Spleen (tissue), 11 donors: ENCODE measurements around the gene BTD. TPM values are rescaled to one million over a fixed set of nuclear protein-coding genes. Genes with fewer than 3 reads are reported as not detected.

Source experiments
- DNase-seq: peaks from one replicate; pipeline ENCODE4 v3.0.0-alpha.2; 2020
- H3K27ac ChIP-seq, 8 donors: fragments of 200-600 bp; sonication (generic) in 7 of 8; 1 replicate in 4 of 8; 2 replicates in 4 of 8; pipeline versions ENCODE4 v1.5.0 to v1.8.0; 2016 to 2021; ENCODE audit warnings: inconsistent platforms in 4 of 8, mild to moderate bottlenecking in 4 of 8, moderate library complexity in 1 of 8
- H3K27me3 ChIP-seq, 7 donors: fragments of 200-600 bp; sonication (generic) in 6 of 7; replicated peaks in 1 of 7; 1 replicate in 4 of 7; 2 replicates in 3 of 7; pipeline versions ENCODE4 v1.5.0 to v1.8.0; 2016 to 2021; ENCODE audit warnings: inconsistent platforms in 3 of 7, mild to moderate bottlenecking in 1 of 7
- H3K36me3 ChIP-seq, 6 donors: fragments of 200-600 bp; sonication (generic) in 5 of 6; 1 replicate in 4 of 6; 2 replicates in 2 of 6; pipeline versions ENCODE4 v1.5.0 to v1.8.0; 2016 to 2021; ENCODE audit warnings: inconsistent platforms in 2 of 6
- H3K4me1 ChIP-seq, 6 donors: fragments of 200-600 bp; sonication (generic) in 5 of 6; 1 replicate in 3 of 6; 2 replicates in 3 of 6; pipeline versions ENCODE4 v1.5.0 to v1.8.0; 2016 to 2021; ENCODE audit warnings: inconsistent platforms in 3 of 6
- H3K4me3 ChIP-seq, 8 donors: fragments of 200-600 bp; sonication (generic) in 7 of 8; 1 replicate in 4 of 8; 2 replicates in 4 of 8; pipeline versions ENCODE4 v1.5.0 to v1.8.0; 2016 to 2021; ENCODE audit warnings: inconsistent platforms in 4 of 8, mild to moderate bottlenecking in 4 of 8, moderate library complexity in 2 of 8
- H3K9me3 ChIP-seq, 8 donors: fragments of 200-600 bp; sonication (generic) in 7 of 8; 1 replicate in 4 of 8; 2 replicates in 4 of 8; pipeline versions ENCODE4 v1.5.0 to v1.8.0; 2016 to 2021; ENCODE audit warnings: inconsistent platforms in 4 of 8
- CTCF ChIP-seq, 11 experiments: fragments of 200-600 bp in 7 of 11; fragments of 450-650 bp in 4 of 11; sonication (generic) in 4 of 11; IDR thresholded peaks in 8 of 11; conservative IDR thresholded peaks in 3 of 11; 1 replicate in 7 of 11; 2 replicates in 4 of 11; pipeline versions ENCODE4 v1.4.0 to v1.8.0; 2016 to 2021; ENCODE audit warnings: antibody characterized with exemption in 11 of 11, inconsistent platforms in 4 of 11, mild to moderate bottlenecking in 1 of 11
- POLR2A ChIP-seq, 3 donors: fragments of 450-650 bp; IDR thresholded peaks; one replicate each; pipeline ENCODE4 v1.5.1; 2017; ENCODE audit warnings: antibody characterized with exemption in 3 of 3, mild to moderate bottlenecking in 1 of 3
- POLR2AphosphoS5 ChIP-seq, 3 donors: sonication (generic); formaldehyde crosslinking; IDR thresholded peaks; one replicate each; pipeline ENCODE4 v1.5.1; 2017; ENCODE audit warnings: antibody characterized with exemption in 3 of 3
- WGBS, 5 donors: extraction: QIAGEN DNeasy Blood & Tissue Kit in 3 of 5; methylation state at CpG; one replicate each; pipeline versions ENCODE4 v1.1.5 to v1.1.7; 2013 to 2018; 5-methylcytosine and 5-hydroxymethylcytosine counted together
- intact Hi-C: fragments of 100-400 bp; cut with DNase I; formaldehyde crosslinking; loops from one replicate; pipeline ENCODE4 v1.15.0; 2023; ENCODE audit warnings: low total_unique reads
- polyA plus RNA-seq, 3 donors: library from polyadenylated mRNA; stranded (reverse); fragments of 200-250 nt; gene quantifications; one replicate each; pipeline ENCODE4 v1.2.1, GENCODE V29; 2013
- total RNA-seq, 7 donors: library from RNA; depleted of rRNA in 3 of 7; stranded (reverse); fragments of >200 nt in 3 of 7; fragmentation: NEBNext Ultra II Directional in 4 of 7; extraction: Animal tissue kit (Norgen Biotek cat#: 25700) in 4 of 7; gene quantifications; one replicate each; pipeline versions ENCODE4 v1.1.0 to v1.2.1, GENCODE V29; 2016 to 2021
- donor health status: healthy with polysubstance abuse.
- donor health status: DM: no; HTN: no; CAD: no; lungs with moderate emphysema.
- donor health status: DM: no; HTN: no; CAD: no.
- donor health status: Bipolar disorder and iron deficiency.
- donor health status: healthy.
- donor health status: DM: no; HTN: no; CAD: no.
- donor health status: DM: yes; HTN: yes; CAD: no.

Gene BTD
- total and polyA plus RNA-seq, 10 donors = 3.9 to 43.7 (median 20.4) TPM

DNA sequence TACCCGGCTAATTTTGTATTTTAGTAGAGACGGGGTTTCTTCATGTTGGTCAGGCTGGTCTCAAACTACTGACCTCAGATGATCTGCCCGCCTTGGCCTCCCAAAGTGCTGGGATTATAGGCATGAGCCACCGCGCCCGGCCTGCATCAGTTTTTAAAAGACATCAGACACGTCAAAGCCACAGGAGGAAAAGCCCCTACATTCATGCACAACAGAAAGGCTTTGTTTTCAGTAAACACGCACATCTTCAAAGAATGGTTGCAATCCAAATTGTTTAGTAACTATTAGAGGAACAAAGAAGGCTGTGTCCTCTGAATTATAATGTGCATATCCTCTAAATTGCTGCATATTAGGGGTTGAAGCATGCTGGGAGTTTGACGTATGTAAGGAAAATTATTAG, 53.3 kb downstream of the BTD start:
- H3K27ac ChIP-seq = no peak overlapping the region
- no peak for TF ChIP-seq CTCF (IDR thresholded peaks at IDR 0.05 in 8 of 11, conservative IDR thresholded peaks at IDR 0.05 in 3 of 11)
- TF ChIP-seq POLR2AphosphoS5 (IDR thresholded peaks at IDR 0.05) = no peak
- TF ChIP-seq POLR2A (IDR thresholded peaks at IDR 0.05) = no peak
- H3K4me1 ChIP-seq = no peaks in the 10 kb centered on the region
- no peak for DNase-seq
- no peak overlapping the region for H3K4me3 ChIP-seq
- intact Hi-C loops = no loop called here
- H3K9me3 ChIP-seq = peaks cover 9 to 44% (median 33%) of the 10 kb centered on the region in 8 donors
- H3K27me3 ChIP-seq = no peaks in the 10 kb centered on the region
- WGBS, 5 donors = 91 to 97% (median 96%) methylated on average over 9 of the region's 9 CpGs
- no peaks in the 10 kb centered on the region for H3K36me3 ChIP-seq

DNA sequence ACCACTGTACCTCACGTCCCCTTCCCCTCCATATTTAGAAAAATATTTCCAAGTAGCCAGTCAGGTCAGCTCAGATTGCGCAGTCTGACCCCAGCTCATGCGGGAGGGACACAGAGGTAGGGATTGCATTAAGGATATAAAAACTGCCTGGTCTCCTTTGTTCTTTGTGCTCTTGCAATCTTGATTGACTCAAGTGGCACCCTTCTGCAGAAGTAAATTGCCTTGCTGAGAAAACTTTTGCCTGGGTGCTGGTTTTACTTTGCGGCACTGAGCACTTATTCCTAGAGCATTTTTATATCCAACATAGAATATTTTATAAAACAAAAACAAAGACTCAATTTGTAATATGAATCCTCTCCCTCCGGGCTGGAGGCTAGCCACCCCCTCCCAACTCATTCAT, 54.8 kb downstream of the BTD start:
- Histone ChIP-seq H3K36me3 (no peaks in the 10 kb centered on the region), H3K4me3 (no peak overlapping the region), H3K4me1 (no peaks in the 10 kb centered on the region), H3K9me3 (peaks cover 9 to 44% (median 33%) of the 10 kb centered on the region in 8 donors), H3K27me3 (no peaks in the 10 kb centered on the region), H3K27ac (no peak overlapping the region)
- no peak for DNase-seq
- intact Hi-C loops = no loop called here
- TF ChIP-seq POLR2AphosphoS5 (IDR thresholded peaks at IDR 0.05) (no peak), POLR2A (IDR thresholded peaks at IDR 0.05) (no peak), CTCF (IDR thresholded peaks at IDR 0.05 in 8 of 11, conservative IDR thresholded peaks at IDR 0.05 in 3 of 11) (no peak)
- WGBS, 5 donors = 76 to 94% (median 78%) methylated on average over 5 of the region's 5 CpGs

- TF ChIP-seq CTCF (IDR thresholded peaks at IDR 0.05 in 8 of 11, conservative IDR thresholded peaks at IDR 0.05 in 3 of 11) = no peak
- Histone ChIP-seq H3K9me3 (peaks cover 9 to 44% (median 33%) of the 10 kb centered on the region in 8 donors), H3K4me1 (no peaks in the 10 kb centered on the region), H3K27me3 (no peaks in the 10 kb centered on the region), H3K36me3 (no peaks in the 10 kb centered on the region), H3K4me3 (no peak overlapping the region), H3K27ac (no peak overlapping the region)
- no peak for DNase-seq
- intact Hi-C loops = no loop called here
These were observed 55.5 kb downstream of the BTD start for GRCh38 chr3:15657016-15657415.

DNA sequence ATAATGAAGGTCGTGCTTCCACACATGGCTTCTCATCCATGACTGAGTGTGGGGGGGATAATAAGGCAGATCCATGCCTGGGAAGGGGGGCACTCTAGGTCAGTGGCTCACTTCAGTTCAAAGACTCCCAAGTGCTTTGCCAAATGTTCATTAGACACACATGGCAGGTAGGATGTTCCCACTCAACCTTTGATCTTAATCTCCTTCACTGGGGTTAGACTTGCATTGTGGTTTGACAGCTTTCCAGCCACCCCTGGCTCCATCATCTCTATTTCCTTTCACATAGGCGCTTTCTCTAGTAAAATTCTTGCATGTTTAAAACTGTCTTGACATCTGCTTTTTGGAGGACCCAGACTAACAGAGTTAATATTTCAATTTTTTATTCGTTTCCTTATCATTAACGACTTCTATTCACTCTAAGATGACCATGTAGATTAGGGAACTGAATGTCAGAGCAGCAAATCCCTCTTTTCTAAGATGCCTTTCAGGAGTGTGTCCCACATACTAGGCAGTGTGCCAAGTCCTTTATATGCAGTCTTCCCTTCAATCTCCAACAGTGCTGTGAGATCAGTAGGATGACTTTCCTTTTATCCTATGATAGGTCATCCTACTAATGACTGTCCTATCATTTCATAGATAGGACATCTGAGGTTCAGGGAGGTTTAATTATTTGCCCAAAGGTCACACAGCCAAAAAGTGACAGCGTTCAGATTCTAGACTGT, 57.9 kb downstream of the BTD start:
- TF ChIP-seq POLR2A (IDR thresholded peaks at IDR 0.05) (no peak), CTCF (IDR thresholded peaks at IDR 0.05 in 8 of 11, conservative IDR thresholded peaks at IDR 0.05 in 3 of 11) (no peak), POLR2AphosphoS5 (IDR thresholded peaks at IDR 0.05) (no peak)
- no peak overlapping the region for H3K27ac ChIP-seq
- no peak for DNase-seq
- H3K4me1 ChIP-seq = no peaks in the 10 kb centered on the region
- peaks cover 9 to 44% (median 33%) of the 10 kb centered on the region in 8 donors for H3K9me3 ChIP-seq
- H3K4me3 ChIP-seq = no peak overlapping the region
- no peaks in the 10 kb centered on the region for H3K27me3 ChIP-seq
- WGBS, 5 donors = 62 to 72% (median 63%) methylated on average over 5 of the region's 5 CpGs
- H3K36me3 ChIP-seq = no peaks in the 10 kb centered on the region
- intact Hi-C loops = no loop called here
